GM21390 (cell line): ENCODE data around the gene FRZB.
"Not testable (repeated sequence)": the region's sequence is repeated elsewhere in the genome, so short reads cannot be mapped to it uniquely, and the experiment has no call there.

Experiments used
- ATAC-seq: cut with Tn5 transposase; IDR thresholded peaks from one replicate; pipeline ENCODE4 v1.9.1; 2021; ENCODE audit not compliant: unreplicated experiment

FRZB gene

GRCh38 chr2:182866461-182867406, at the start of gene FRZB:
FRZB (minus strand) TSS chr2:182866637; CDS start chr2:182866552, 85 bp downstream.
- peak; percentile 51 for ATAC-seq

GRCh38 chr2:182915369-182916326, 49.2 kb upstream of the FRZB start:
- no peak for ATAC-seq

- ATAC-seq: no peak
Observed at GRCh38 chr2:182914852-182915251, 48.4 kb upstream of the FRZB start.

GRCh38 chr2:182913064-182913463, 46.6 kb upstream of the FRZB start:
- no peak for ATAC-seq

- no peak for ATAC-seq
Observed at GRCh38 chr2:182912518-182912915, 46.1 kb upstream of the FRZB start.

- ATAC-seq: no peak
Observed at GRCh38 chr2:182911813-182912517, 45.5 kb upstream of the FRZB start.

- no peak for ATAC-seq
Observed at GRCh38 chr2:182910965-182911364, 44.5 kb upstream of the FRZB start.

GRCh38 chr2:182907081-182907830, 40.8 kb upstream of the FRZB start:
- ATAC-seq: no peak

- no peak for ATAC-seq
Observed at GRCh38 chr2:182906454-182906853, 40.0 kb upstream of the FRZB start.

GRCh38 chr2:182904844-182905243, 38.4 kb upstream of the FRZB start:
- ATAC-seq: no peak

GRCh38 chr2:182903566-182903965, 37.1 kb upstream of the FRZB start:
- ATAC-seq: no peak

GRCh38 chr2:182901748-182902147, 35.3 kb upstream of the FRZB start:
- ATAC-seq: no peak

- ATAC-seq: no peak
Observed at GRCh38 chr2:182898718-182899117, 32.3 kb upstream of the FRZB start.

GRCh38 chr2:182897137-182897536, 30.7 kb upstream of the FRZB start:
- no peak for ATAC-seq

GRCh38 chr2:182895798-182896197, 29.4 kb upstream of the FRZB start:
- no peak for ATAC-seq

- ATAC-seq: no peak
Observed at GRCh38 chr2:182895169-182895568, 28.7 kb upstream of the FRZB start.

GRCh38 chr2:182894174-182894573, 27.7 kb upstream of the FRZB start:
- ATAC-seq: no peak

GRCh38 chr2:182893666-182894065, 27.2 kb upstream of the FRZB start:
- no peak for ATAC-seq

- not testable (repeated sequence) for ATAC-seq
Observed at GRCh38 chr2:182893035-182893434, 26.6 kb upstream of the FRZB start.

GRCh38 chr2:182891611-182892010, 25.2 kb upstream of the FRZB start:
- ATAC-seq: no peak
